ENCODE results near the gene SEMA3F.

SEMA3F gene

DNA sequence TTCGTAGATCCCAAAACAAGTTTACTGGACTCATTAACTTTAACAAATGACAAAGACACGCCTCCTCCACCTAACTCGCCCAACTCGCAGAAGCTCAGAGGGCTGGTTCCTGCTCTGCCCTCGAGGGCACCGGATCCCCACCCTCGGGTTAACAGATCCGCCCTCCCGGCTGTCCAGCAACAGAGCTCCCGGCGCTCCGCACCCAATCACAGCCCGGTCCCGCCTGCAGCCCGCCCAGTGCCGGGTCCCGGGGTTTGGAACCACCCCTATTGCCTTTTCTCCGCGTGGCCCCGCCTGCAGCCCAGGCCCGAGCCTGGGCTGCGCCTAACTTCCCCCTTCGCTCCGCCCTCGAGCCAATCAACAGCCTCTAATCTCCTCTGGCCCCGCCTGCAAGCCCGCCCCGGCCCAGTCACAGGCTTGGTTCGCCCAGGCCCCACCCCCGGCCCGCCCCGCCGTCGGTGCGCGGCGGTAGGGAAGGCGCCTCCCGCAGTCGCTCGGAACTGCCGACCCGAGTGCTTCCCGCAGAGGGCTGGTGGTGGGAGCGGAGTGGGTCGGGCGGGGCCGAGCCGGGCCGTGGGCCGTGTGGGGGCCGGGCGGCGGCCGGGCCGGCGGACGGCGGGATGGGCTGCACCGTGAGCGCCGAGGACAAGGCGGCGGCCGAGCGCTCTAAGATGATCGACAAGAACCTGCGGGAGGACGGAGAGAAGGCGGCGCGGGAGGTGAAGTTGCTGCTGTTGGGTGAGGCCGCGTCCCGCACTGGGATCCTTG lies 80.8 kb downstream of the SEMA3F start, which contains the start of gene GNAI2:
Gene GNAI2, plus strand, starts transcription at position 489 of the 768 bp plus-strand sequence. Its CDS starts 132 bp downstream, at position 621.
- peak; percentile 98 for DNase-seq (ENCODE audit: low spot score)

DNA sequence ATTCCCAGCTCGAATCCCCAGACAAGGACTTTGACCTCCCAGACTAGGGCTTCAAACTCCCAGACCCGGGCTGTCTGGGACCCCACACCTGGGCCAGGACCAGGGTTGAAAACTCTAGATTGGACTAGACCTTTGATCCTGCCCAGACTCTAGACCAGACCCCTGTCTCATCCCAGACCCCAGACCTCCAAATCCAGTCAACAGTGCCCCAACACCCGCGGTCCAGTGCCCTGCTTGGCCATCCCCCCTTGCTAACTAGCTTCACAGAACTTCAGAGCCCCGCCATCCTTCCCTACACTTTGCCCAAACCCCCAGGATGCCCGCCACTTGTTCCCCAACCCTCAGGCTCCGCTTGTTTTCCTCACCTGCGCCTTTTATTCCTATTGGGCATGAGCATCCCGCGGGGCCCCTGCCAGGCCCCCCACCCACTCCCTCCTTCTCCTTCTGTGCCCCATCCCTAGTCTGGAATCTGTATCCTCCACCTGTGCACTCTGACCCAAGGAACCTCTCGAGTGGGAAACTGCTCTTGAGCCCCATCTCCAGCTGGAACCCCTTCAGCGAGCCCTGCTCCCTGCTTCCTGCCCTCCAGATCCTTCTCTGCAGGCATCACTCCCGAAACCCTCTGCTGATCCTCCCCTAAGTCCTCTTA lies 81.5 kb downstream of the SEMA3F start:
- no peak for DNase-seq (ENCODE audit: low spot score)

DNA sequence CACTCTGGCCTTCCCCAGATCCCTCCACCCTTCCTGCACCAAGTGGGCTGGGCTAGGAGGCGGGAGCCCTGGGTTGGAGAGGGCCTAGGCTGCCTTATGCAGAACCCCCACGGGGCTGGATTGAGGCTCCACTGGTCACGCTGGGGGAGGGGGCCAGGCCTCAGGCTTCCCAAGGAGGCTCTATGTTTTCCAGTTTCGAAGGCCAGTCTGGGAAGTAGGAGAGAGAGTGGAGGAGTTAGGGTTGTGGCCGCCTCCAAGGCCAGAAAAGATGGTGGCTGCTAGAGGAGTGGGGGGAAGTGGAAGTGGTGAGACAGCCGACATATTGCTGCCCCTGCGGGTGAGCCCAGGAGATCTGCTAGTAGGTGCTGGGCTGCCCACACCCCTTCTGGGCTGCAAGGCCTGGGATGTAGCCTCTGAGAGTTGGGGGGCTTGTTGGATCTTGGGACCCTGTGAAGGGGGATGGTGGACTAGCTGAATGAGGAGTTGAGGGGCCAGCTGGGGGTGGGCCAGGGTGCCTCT lies 82.1 kb downstream of the SEMA3F start:
- peak; percentile 55 for DNase-seq (ENCODE audit: low spot score)

DNA sequence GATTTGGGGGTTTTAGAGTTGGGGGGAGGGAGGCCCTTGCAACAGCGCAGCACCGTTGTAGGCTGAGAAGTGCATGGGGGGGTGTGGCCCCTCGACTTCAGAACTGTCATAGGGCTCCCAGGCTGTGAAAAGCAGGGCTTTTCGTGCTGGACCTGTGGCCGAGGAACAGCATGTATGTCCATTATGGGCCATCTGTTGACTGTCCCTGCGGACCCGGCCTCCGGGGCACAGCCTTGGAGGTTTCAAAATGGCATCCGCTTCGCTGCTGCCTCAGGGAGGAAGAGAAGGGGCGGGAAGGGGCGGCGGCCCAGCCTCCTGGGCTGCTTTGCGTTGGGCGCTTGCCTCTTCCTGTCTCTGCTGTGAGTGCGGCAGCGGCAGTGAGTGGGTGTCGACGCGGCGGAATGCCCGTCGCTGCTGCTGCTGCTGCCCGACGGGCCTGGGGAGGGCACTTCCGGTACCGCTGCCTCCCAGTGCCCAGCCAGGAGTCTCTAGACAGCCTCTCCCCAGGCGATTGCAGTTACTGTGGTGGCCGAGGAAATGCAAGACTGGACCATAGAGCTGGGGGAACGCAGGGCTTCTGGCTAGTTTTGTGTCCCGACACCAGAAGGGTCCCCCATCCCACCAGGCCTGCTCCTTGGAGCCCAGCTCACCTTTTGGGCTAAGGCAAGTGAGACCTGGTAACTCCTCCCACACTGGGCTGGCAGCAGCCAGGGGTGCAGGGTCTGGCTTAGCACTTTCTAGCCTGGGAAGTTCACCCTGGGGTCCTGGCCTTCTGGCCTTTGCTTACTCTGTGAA lies 82.8 kb downstream of the SEMA3F start:
- peak; percentile 89 for DNase-seq (ENCODE audit: low spot score)

DNA sequence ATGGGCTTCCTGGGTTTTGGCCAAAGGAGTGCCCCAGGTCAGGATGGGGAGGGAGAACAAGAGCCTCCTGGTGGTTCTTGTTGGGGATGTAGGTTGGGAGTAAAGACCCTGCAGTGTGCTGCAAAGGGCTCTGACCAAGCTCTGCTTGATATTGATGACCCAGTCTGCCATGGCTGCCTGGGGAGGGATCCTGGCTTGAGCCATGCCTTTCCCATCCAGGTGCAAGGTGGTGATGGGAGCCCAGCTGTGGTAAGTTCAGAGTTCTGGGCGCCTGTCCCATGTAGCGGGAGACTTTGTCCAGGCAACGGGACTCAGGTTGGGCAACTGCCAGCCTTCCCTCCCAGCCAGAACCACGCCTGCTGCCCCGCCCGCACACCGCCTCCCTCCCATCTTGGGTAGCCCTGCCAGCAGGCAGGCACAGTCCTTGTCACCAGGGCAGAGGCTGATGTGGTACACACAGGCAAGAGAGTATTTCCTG lies 83.5 kb downstream of the SEMA3F start:
- no peak for DNase-seq (ENCODE audit: low spot score)
